GM13976 (cell line): Measurements from ENCODE around the gene ACTR3C.

Source experiments
- DNase-seq: peaks from one replicate; pipeline ENCODE4 v3.0.0; 2012; ENCODE audit warnings: low spot score
- in situ Hi-C: fragments of 300-500 bp; cut with MboI; formaldehyde crosslinking; loops from one replicate; pipeline ENCODE4 v1.12.0; 2022; ENCODE audit warnings: low sequenced_read_pairs, mixed read lengths, inconsistent platforms; ENCODE audit not compliant: unreplicated experiment
- TF ChIP-seq, protein P1 (sequence below): IDR thresholded peaks from 2 replicates; pipeline ENCODE4 v1.5.1; 2012; ENCODE audit warnings: borderline replicate concordance, mild to moderate bottlenecking; ENCODE audit not compliant: insufficient read depth; ENCODE audit errors: extremely low read depth, missing control alignments, control extremely low read depth

The ACTR3C gene

DNA sequence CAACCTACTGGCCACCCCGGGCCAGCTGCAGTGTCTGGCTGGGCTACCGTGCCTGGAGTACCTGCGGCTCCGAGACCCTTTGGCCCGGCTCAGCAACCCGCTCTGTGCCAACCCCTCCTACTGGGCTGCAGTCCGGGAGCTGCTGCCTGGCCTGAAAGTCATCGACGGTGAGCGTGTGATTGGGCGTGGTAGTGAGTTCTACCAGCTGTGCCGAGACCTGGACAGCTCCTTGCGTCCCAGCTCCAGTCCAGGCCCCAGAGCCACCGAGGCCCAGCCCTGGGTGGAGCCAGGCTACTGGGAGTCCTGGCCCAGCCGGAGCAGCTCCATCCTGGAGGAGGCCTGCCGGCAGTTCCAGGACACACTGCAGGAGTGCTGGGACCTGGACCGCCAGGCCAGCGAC is 13.8 kb upstream of the ACTR3C start:
- in situ Hi-C loops: no loop called here
- TF ChIP-seq, protein P1, sequence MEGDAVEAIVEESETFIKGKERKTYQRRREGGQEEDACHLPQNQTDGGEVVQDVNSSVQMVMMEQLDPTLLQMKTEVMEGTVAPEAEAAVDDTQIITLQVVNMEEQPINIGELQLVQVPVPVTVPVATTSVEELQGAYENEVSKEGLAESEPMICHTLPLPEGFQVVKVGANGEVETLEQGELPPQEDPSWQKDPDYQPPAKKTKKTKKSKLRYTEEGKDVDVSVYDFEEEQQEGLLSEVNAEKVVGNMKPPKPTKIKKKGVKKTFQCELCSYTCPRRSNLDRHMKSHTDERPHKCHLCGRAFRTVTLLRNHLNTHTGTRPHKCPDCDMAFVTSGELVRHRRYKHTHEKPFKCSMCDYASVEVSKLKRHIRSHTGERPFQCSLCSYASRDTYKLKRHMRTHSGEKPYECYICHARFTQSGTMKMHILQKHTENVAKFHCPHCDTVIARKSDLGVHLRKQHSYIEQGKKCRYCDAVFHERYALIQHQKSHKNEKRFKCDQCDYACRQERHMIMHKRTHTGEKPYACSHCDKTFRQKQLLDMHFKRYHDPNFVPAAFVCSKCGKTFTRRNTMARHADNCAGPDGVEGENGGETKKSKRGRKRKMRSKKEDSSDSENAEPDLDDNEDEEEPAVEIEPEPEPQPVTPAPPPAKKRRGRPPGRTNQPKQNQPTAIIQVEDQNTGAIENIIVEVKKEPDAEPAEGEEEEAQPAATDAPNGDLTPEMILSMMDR: no peak
- no peak for DNase-seq

DNA sequence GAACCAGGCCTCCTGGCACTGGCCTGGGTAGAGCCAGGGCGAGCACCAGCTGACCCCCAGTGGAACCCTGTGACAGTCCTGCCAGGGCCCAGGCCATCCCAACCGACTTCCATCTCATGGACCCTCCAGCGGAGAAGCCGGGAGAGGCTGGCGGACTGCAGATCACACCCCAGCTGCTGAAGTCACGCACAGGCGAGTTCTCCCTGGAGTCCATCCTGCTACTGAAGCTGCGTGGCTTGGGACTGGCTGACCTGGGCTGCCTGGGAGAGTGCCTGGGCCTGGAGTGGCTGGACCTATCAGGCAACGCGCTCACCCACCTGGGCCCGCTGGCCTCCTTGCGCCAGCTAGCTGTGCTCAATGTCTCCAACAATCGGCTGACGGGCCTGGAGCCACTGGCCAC is 13.4 kb upstream of the ACTR3C start:
- no peak for DNase-seq

DNA sequence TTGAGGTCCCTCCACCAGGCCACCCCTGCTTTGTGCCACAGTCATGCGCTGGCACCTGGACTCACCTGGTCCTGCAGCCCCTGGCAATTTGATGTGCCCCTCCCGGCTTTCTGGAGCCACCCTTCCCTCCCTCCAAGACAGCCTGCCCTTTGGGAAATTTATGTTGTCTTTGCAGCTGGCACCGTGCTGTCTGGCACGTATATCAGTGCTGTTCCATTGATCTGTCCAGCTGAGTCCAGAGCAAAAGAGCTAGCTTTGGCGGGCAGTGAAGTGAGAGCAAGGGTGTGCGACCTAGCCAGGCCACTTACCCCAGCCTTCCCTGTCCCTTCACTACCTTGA is 12.4 kb upstream of the ACTR3C start:
- DNase-seq: no peak
- in situ Hi-C loops: no loop called here
- TF ChIP-seq, protein P1: no peak

More for the DNA sequence above, 13.4 kb upstream of the ACTR3C start:
- TF ChIP-seq, protein P1: no peak
- in situ Hi-C loops: no loop called here

DNA sequence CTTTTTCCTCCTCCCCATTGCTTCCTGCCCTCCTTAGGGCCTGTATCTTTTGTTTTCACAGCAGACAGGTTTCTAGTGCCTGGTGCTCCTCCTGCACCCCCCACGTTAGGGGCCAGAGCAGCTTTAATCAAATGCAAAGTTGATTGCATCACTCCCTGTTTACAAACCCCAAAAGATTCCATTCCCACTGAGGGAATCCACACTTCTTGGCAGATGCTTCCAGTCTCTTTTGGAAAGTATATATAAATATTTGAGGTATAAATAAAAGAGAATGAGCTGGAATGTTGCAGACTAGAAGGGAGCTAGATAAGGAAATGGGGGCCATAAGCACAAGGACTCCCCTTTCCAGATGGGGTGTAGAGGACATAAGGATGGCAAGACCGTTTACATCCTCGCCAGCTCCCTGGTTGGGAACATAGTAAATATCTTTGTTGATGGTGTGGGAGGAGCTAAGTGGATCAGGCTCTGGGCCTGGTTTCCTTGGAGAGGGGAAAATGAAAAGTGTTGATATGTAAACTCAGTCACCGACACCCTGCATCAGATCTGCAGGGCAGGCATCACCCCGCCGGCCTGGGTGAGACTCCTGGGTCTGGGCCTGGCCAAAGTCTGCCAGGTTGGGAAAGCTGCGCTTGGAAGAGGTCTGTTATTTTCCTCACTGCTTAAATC is 11.9 kb upstream of the ACTR3C start:
- TF ChIP-seq, protein P1: no peak
- peak; percentile 25 for DNase-seq
- in situ Hi-C loops: no loop called here

DNA sequence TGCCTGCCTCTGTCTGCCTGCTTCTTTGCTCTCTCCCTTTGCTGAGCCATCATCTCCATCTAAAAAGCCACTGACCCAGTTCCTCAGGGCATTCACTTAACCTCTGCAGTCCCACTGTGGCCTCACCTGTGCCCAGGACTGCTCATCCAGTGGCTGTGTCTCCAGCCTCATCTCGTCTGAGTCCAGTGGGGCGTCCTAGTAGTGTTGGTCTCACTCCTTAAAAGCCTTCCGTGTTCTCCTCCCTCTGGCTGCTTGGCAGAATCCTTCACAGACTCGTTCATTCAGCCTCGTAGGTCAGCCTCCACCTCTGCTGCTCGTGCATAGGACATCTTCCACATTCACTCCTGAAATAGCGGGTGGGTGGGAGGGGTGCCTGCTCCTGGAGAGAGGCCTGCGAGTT is 10.8 kb upstream of the ACTR3C start:
- in situ Hi-C loops: no loop called here
- TF ChIP-seq, protein P1: no peak
- DNase-seq: peak; percentile 21

DNA sequence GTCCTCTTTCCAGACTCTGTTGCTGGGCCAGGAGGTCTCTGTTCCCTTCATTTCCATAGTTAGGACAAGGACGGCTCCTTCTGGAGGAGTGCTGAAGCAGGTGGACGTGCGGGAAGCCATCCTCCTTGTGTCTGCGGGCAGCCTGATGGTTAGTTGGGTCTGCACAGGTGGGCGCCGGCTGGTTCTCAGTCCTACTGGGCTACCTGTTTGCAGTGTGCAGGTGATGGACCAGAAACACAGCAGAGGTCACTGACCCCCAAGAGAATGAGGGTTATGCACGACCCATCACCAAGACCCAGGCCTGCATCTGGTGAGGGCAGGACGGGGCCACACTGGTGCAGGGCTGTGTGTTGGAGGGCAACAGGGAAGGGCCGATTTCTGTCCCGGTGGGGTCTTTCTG is 10.3 kb upstream of the ACTR3C start:
- TF ChIP-seq, protein P1: no peak
- in situ Hi-C loops: no loop called here
- peak; percentile 23 for DNase-seq

DNA sequence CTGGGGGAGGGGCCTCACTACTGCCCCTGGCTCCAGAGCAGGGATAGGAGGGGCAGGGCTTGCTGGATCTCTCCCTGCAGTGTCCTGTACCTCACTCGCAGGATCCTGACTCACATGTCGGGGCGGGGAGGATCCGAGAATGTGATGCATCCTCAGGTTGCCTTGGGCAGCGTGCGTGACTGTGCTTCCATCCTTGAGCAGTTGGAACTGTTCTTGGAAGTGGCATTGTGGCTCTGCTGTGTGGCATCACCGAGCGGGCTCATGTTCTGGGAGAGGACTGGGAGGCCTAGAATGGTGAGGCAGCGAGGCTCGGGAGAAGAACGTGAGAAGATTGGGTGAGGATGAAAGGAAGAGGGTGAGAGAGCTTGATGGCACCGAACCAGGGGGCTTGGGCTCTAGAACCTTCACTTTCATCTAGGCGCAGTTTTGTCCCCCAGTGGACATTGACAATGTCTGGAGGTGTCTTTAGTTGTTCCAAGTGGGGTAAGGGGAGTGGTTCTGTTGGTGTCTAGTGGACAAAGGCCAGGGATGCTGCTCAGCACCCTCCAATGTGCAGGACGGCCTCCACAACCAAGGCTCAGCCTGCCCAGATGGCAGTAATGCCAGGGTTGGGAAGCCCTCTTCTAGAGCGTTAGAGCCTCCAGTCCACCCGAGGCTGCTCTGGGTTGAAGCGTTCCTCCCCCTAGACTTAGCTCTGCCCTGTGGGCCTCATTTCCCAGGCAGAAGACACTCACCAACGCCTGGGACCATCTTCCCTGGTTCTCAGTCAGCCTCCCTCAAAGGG is 9.7 kb upstream of the ACTR3C start:
- in situ Hi-C loops: no loop called here
- TF ChIP-seq, protein P1: no peak
- DNase-seq: peak; percentile 21
